ENCODE measurements around the gene BTBD9. TPM values are rescaled to one million over a fixed set of nuclear protein-coding genes. Genes with fewer than 3 reads are reported as not detected.

BTBD9 gene
- total and polyA plus RNA-seq, 2 of the 13 experiments (the other 11 are each of a cell fraction or from before 2014, with no cell fraction given): 1.2 to 3.0 TPM

DNA sequence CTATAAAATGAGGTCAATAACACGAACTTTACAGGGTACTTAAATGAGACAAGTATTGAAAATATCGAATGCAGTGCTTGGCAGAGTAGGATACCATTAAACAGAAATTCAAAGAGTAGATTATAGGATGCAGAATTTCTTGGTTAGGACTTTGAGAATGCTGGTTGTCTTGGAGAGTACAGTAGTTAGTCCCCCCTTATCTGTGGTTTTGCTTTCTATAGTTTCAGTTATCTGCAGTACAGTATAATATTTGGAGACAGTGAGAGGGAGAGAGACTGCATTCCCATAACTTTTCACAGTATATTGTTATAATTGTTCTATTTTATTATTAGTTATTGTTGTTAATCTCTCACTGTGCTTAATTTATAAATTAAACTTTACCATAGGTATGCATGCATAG lies 290.5 kb downstream of the BTBD9 start (continued):
- no peak for TF ChIP-seq GMEB1 (CRISPR knock-in tag; IDR thresholded peaks at IDR 0.05; ENCODE audit: borderline replicate concordance)

- no peaks in the 10 kb centered on the region for H3K9me3 ChIP-seq (ENCODE audit: low read length)
- H3K4me3 ChIP-seq (replicated peaks in 1 of 3; ENCODE audit: insufficient read depth in 1 of 3, low read depth in 2 of 3, low read length in 3 of 3): no peak overlapping the region
- H3K27ac ChIP-seq (ENCODE audit: extremely low read length, insufficient read depth, low read length): no peak overlapping the region
- H3K4me2 ChIP-seq (ENCODE audit: low read depth, low read length): no peak overlapping the region
- ChIA-PET CTCF (ENCODE audit: low intra/inter-chr PET ratio, low total read pairs) (no interaction called here), POLR2A (no interaction called here)
- in situ Hi-C loops (cut with HindIII; ENCODE audit: extremely low pct_ligation_motif_present, low pct_unique_long_range_greater_than_20kb) (no loop called here), intact Hi-C loops (cut with micrococcal nuclease; ENCODE audit: unreplicated experiment) (no loop called here)
- no peaks in the 10 kb centered on the region for H3K79me2 ChIP-seq (ENCODE audit: insufficient read depth, low read length)
- 41% methylated on average over 3 of the region's 3 CpGs for WGBS (ENCODE audit: low lambda C conversion rate)
- BruUV-seq (replicated peaks): no TSS peak
- TF ChIP-seq ZNF562 (CRISPR knock-in tag; IDR thresholded peaks at IDR 0.05; ENCODE audit: borderline replicate concordance) (no peak), ZSCAN12 (CRISPR knock-in tag; IDR thresholded peaks at IDR 0.05) (no peak), ZNF350 (CRISPR knock-in tag; IDR thresholded peaks at IDR 0.05; ENCODE audit: borderline replicate concordance, low read depth) (no peak), ZNF784 (CRISPR knock-in tag; IDR thresholded peaks at IDR 0.05; ENCODE audit: borderline replicate concordance) (no peak), ZNF710 (CRISPR knock-in tag; IDR thresholded peaks at IDR 0.05; ENCODE audit: borderline replicate concordance) (no peak), ZNF430 (CRISPR knock-in tag; IDR thresholded peaks at IDR 0.05) (no peak), ZNF747 (CRISPR knock-in tag; IDR thresholded peaks at IDR 0.05; ENCODE audit: borderline replicate concordance) (no peak), HBP1 (CRISPR knock-in tag; IDR thresholded peaks at IDR 0.05; ENCODE audit: low read depth) (no peak), PHB2 (IDR thresholded peaks at IDR 0.05; ENCODE audit: partially characterized antibody) (no peak), RFXANK (CRISPR knock-in tag; IDR thresholded peaks at IDR 0.05) (no peak), TAF15 (IDR thresholded peaks at IDR 0.05; ENCODE audit: low read depth, low read length, poor library complexity, severe bottlenecking) (no peak), RFX3 (CRISPR knock-in tag; IDR thresholded peaks at IDR 0.05) (no peak)
- TF ChIP-seq, protein P1, sequence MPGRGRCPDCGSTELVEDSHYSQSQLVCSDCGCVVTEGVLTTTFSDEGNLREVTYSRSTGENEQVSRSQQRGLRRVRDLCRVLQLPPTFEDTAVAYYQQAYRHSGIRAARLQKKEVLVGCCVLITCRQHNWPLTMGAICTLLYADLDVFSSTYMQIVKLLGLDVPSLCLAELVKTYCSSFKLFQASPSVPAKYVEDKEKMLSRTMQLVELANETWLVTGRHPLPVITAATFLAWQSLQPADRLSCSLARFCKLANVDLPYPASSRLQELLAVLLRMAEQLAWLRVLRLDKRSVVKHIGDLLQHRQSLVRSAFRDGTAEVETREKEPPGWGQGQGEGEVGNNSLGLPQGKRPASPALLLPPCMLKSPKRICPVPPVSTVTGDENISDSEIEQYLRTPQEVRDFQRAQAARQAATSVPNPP (CRISPR knock-in tag; IDR thresholded peaks at IDR 0.05): no peak
- ATAC-seq (no peak), FAIRE-seq (no peak), DNase-seq (ENCODE audit: low spot score) (no peak)
- no peaks in the 10 kb centered on the region for H3K36me3 ChIP-seq (replicated peaks in 1 of 2; ENCODE audit: control insufficient read depth in 1 of 2, insufficient read depth in 2 of 2, low read length in 2 of 2)
- H4K20me1 ChIP-seq (ENCODE audit: insufficient read depth, low read length): no peaks in the 10 kb centered on the region
- no peak overlapping the region for H3K9ac ChIP-seq (ENCODE audit: insufficient read depth, low read depth, low read length)
- H2AFZ ChIP-seq (ENCODE audit: low read length): no peak overlapping the region
- H3K4me1 ChIP-seq (ENCODE audit: insufficient read depth, low read length): no peaks in the 10 kb centered on the region
- no peaks in the 10 kb centered on the region for H3K27me3 ChIP-seq (ENCODE audit: control insufficient read depth in 1 of 2, insufficient read depth in 2 of 2, low read length in 2 of 2)
These were observed 291.4 kb downstream of the BTBD9 start for GRCh38 chr6:38348371-38348770.
